ENCODE results near the gene MORN1. TPM values are rescaled to one million over a fixed set of nuclear protein-coding genes. Genes with fewer than 3 reads are reported as not detected.

MORN1 gene
- total and polyA plus RNA-seq, 9 of the 15 experiments (the other 6 are each of a cell fraction or from before 2014, with no cell fraction given): 0.24 to 9.3 (median 4.2) TPM

GRCh38 chr1:2395245-2395644, 3.9 kb upstream of the MORN1 start:
- intact Hi-C loops (cut with micrococcal nuclease) (no loop called here), in situ Hi-C loops (cut with MboI) (no loop called here)
- Histone ChIP-seq H3K27me3 (ENCODE audit: control insufficient read depth in 2 of 2, insufficient read depth in 2 of 2, low read length in 2 of 2) (no peaks in the 10 kb centered on the region), H3K9ac (ENCODE audit: insufficient read depth in 1 of 2, low read depth in 2 of 2, low read length in 2 of 2) (peak overlapping the region in 1 of 2 experiments; percentile 5; a peak in 2 of 4 replicates), H3K9me1 (ENCODE audit: control insufficient read depth, insufficient read depth, low read length) (peaks cover 7% of the 10 kb centered on the region), H3K4me1 (replicated peaks in 1 of 2; ENCODE audit: control insufficient read depth in 2 of 2, insufficient read depth in 2 of 2, low read length in 2 of 2) (peaks cover 17 to 44% of the 10 kb centered on the region in 2 experiments), H3K4me3 (no peak overlapping the region), H3K4me2 (ENCODE audit: insufficient read depth, low read length) (no peak overlapping the region; the same call in 1 of the 2 replicates), H2AFZ (ENCODE audit: low read depth, low read length) (no peak overlapping the region), H3K36me3 (ENCODE audit: control insufficient read depth, insufficient read depth, low read length) (peaks cover 74% of the 10 kb centered on the region), H3K79me2 (ENCODE audit: control insufficient read depth, insufficient read depth, low read length) (peaks cover 55% of the 10 kb centered on the region), H3K9me3 (replicated peaks; ENCODE audit: control insufficient read depth, insufficient read depth, low read depth, low read length) (no peaks in the 10 kb centered on the region), H3K27ac (ENCODE audit: extremely low read depth, low read depth, low read length) (no peak overlapping the region), H4K20me1 (replicated peaks; ENCODE audit: control insufficient read depth, insufficient read depth, low read length) (peaks cover 18% of the 10 kb centered on the region; the same call in 1 of the 2 replicates)
- ChIA-PET POLR2A (interaction anchor here (0.6 to 2.1 kb wide), 2 partner anchors 12 to 203 kb away, joined by 5 to 7 read pairs; no protein-coding TSS in a partner anchor), CTCF (ENCODE audit: low intra/inter-chr PET ratio) (no interaction called here)
- WGBS (ENCODE audit: insufficient coverage, low coverage, missing lambda C conversion rate): 90% methylated on average over 10 of the region's 10 CpGs
- ATAC-seq (no peak), FAIRE-seq (no peak), DNase-seq (ENCODE audit: extremely low read depth in 1 of 4, low spot score in 3 of 4) (peak in 2 of 4 experiments; percentile 41 to 45)
- no TSS peak for BruUV-seq (replicated peaks)
- no peak for TF ChIP-seq ZNF12 (CRISPR knock-in tag; IDR thresholded peaks at IDR 0.05)
- TF ChIP-seq CTCFL (IDR thresholded peaks at IDR 0.05; ENCODE audit: borderline replicate concordance, insufficient read depth, low read depth, low read length, poor library complexity, severe bottlenecking): no peak
- no peak for TF ChIP-seq HES1 (IDR thresholded peaks at IDR 0.05; ENCODE audit: low read depth)
- TF ChIP-seq ZNF717 (CRISPR knock-in tag; IDR thresholded peaks at IDR 0.05): no peak
- TF ChIP-seq ZNF785 (CRISPR knock-in tag; IDR thresholded peaks at IDR 0.05): no peak
- no peak for TF ChIP-seq ATF6 (CRISPR knock-in tag; IDR thresholded peaks at IDR 0.05)
- no peak for TF ChIP-seq LCOR (CRISPR knock-in tag; IDR thresholded peaks at IDR 0.05)
- no peak for TF ChIP-seq POLR2B (IDR thresholded peaks at IDR 0.05; ENCODE audit: low read depth, partially characterized antibody)
- TF ChIP-seq ZBTB34 (CRISPR knock-in tag; IDR thresholded peaks at IDR 0.05): no peak
- no peak for TF ChIP-seq ATF2 (CRISPR knock-in tag; IDR thresholded peaks at IDR 0.05)
- TF ChIP-seq USF1 (CRISPR knock-in tag; IDR thresholded peaks at IDR 0.05): peak; percentile 31; the same call in 1 of the 2 replicates
- TF ChIP-seq EGR1 (conservative IDR thresholded peaks at IDR 0.05): 0 out of 2 replicates have a peak, but pooled peaks have one; percentile 18
- TF ChIP-seq MAFG (tag; conservative IDR thresholded peaks at IDR 0.05): no peak
- TF ChIP-seq ZKSCAN1 (IDR thresholded peaks at IDR 0.05; ENCODE audit: low read depth, low read length): no peak

Data from K562 (cell line).